ENCODE measurements around the gene SOX13. TPM values are rescaled to one million over a fixed set of nuclear protein-coding genes. Genes with fewer than 3 reads are reported as not detected.

Gene SOX13
- total RNA-seq, 1 donor from 2014 or later, result 0.71 TPM

- no peaks in the 10 kb centered on the region for H3K36me3 Mint-ChIP-seq (ENCODE audit: low read depth)
- peak; percentile 18 for DNase-seq (ENCODE audit: low spot score)
- peaks cover 26% of the 10 kb centered on the region for H3K27me3 Mint-ChIP-seq (ENCODE audit: low read depth)
- H3K4me3 Mint-ChIP-seq (ENCODE audit: low read depth), result peak within 1 kb of the TSS; percentile 61
- H3K4me1 Mint-ChIP-seq (ENCODE audit: low read depth), result peaks cover 2% of the 10 kb centered on the region
- intact Hi-C loops (cut with micrococcal nuclease), result no loop called here
- no peak within 1 kb of the TSS for H3K27ac Mint-ChIP-seq
- no peaks in the 10 kb centered on the region for H3K9me3 Mint-ChIP-seq
Measured at GRCh38 chr1:204151552-204152309, 78.8 kb downstream of the SOX13 start, which contains the start of gene ETNK2. Gene ETNK2, minus strand, starts transcription at chr1:204152044. Its CDS starts 192 bp downstream, at chr1:204151852.

GRCh38 chr1:204152310-204153044, 79.6 kb downstream of the SOX13 start:
- Mint-ChIP-seq H3K4me1 (ENCODE audit: low read depth) (peaks cover 2% of the 10 kb centered on the region), H3K4me3 (ENCODE audit: low read depth) (peak overlapping the region; percentile 54), H3K36me3 (ENCODE audit: low read depth) (no peaks in the 10 kb centered on the region), H3K9me3 (no peaks in the 10 kb centered on the region), H3K27ac (no peak overlapping the region), H3K27me3 (ENCODE audit: low read depth) (peaks cover 26% of the 10 kb centered on the region)
- no peak for DNase-seq (ENCODE audit: low spot score)
- intact Hi-C loops (cut with micrococcal nuclease), result no loop called here

- H3K4me3 Mint-ChIP-seq (ENCODE audit: low read depth), result no peak overlapping the region
- peaks cover 2% of the 10 kb centered on the region for H3K4me1 Mint-ChIP-seq (ENCODE audit: low read depth)
- no peaks in the 10 kb centered on the region for H3K9me3 Mint-ChIP-seq
- DNase-seq (ENCODE audit: low spot score), result no peak
- H3K27ac Mint-ChIP-seq, result no peak overlapping the region
- intact Hi-C loops (cut with micrococcal nuclease), result no loop called here
- no peaks in the 10 kb centered on the region for H3K36me3 Mint-ChIP-seq (ENCODE audit: low read depth)
- H3K27me3 Mint-ChIP-seq (ENCODE audit: low read depth), result peaks cover 26% of the 10 kb centered on the region
Measured at GRCh38 chr1:204153667-204154066, 80.8 kb downstream of the SOX13 start.

- DNase-seq (ENCODE audit: low spot score), result no peak
- Mint-ChIP-seq H3K27me3 (ENCODE audit: low read depth) (peaks cover 22% of the 10 kb centered on the region), H3K36me3 (ENCODE audit: low read depth) (no peaks in the 10 kb centered on the region), H3K4me3 (ENCODE audit: low read depth) (no peak overlapping the region), H3K27ac (no peak overlapping the region), H3K4me1 (ENCODE audit: low read depth) (peaks cover 2% of the 10 kb centered on the region), H3K9me3 (no peaks in the 10 kb centered on the region)
- intact Hi-C loops (cut with micrococcal nuclease), result no loop called here
Measured at GRCh38 chr1:204154568-204155255, 81.8 kb downstream of the SOX13 start.

GRCh38 chr1:204155881-204156280, 83.0 kb downstream of the SOX13 start:
- Mint-ChIP-seq H3K9me3 (no peaks in the 10 kb centered on the region), H3K4me3 (ENCODE audit: low read depth) (no peak overlapping the region), H3K36me3 (ENCODE audit: low read depth) (no peaks in the 10 kb centered on the region), H3K4me1 (ENCODE audit: low read depth) (peaks cover under 1% of the 10 kb centered on the region), H3K27ac (no peak overlapping the region), H3K27me3 (ENCODE audit: low read depth) (peaks cover 11% of the 10 kb centered on the region)
- intact Hi-C loops (cut with micrococcal nuclease), result no loop called here
- no peak for DNase-seq (ENCODE audit: low spot score)

GRCh38 chr1:204157962-204158361, 85.0 kb downstream of the SOX13 start:
- H3K4me3 Mint-ChIP-seq (ENCODE audit: low read depth), result no peak overlapping the region
- H3K36me3 Mint-ChIP-seq (ENCODE audit: low read depth), result no peaks in the 10 kb centered on the region

GRCh38 chr1:204161609-204162493, 88.9 kb downstream of the SOX13 start:
- Mint-ChIP-seq H3K4me3 (ENCODE audit: low read depth) (no peak overlapping the region), H3K4me1 (ENCODE audit: low read depth) (peaks cover 2% of the 10 kb centered on the region), H3K9me3 (no peaks in the 10 kb centered on the region), H3K36me3 (ENCODE audit: low read depth) (no peaks in the 10 kb centered on the region), H3K27me3 (ENCODE audit: low read depth) (peaks cover 2% of the 10 kb centered on the region), H3K27ac (no peak overlapping the region)
- intact Hi-C loops (cut with micrococcal nuclease), result loop anchor here (1.0 to 5.0 kb wide), 4 partner anchors 45 to 340 kb away; no protein-coding TSS in a partner anchor
- DNase-seq (ENCODE audit: low spot score), result no peak

More at GRCh38 chr1:204157962-204158361, 85.0 kb downstream of the SOX13 start:
- Mint-ChIP-seq H3K4me1 (ENCODE audit: low read depth) (peaks cover 2% of the 10 kb centered on the region), H3K27me3 (ENCODE audit: low read depth) (peaks cover 6% of the 10 kb centered on the region), H3K27ac (no peak overlapping the region), H3K9me3 (no peaks in the 10 kb centered on the region)
- intact Hi-C loops (cut with micrococcal nuclease), result no loop called here
- no peak for DNase-seq (ENCODE audit: low spot score)

GRCh38 chr1:204162494-204163074, 89.7 kb downstream of the SOX13 start:
- Mint-ChIP-seq H3K27ac (no peak overlapping the region), H3K4me1 (ENCODE audit: low read depth) (peaks cover 2% of the 10 kb centered on the region), H3K27me3 (ENCODE audit: low read depth) (peaks cover 2% of the 10 kb centered on the region), H3K4me3 (ENCODE audit: low read depth) (no peak overlapping the region), H3K9me3 (peaks cover 5% of the 10 kb centered on the region), H3K36me3 (ENCODE audit: low read depth) (no peaks in the 10 kb centered on the region)
- peak; percentile 60 for DNase-seq (ENCODE audit: low spot score)
- intact Hi-C loops (cut with micrococcal nuclease), result loop anchor here (1.0 to 5.0 kb wide), 4 partner anchors 45 to 340 kb away; no protein-coding TSS in a partner anchor

- no peak within 1 kb of the TSS for H3K4me3 Mint-ChIP-seq (ENCODE audit: low read depth)
- H3K27me3 Mint-ChIP-seq (ENCODE audit: low read depth), result peaks cover 2% of the 10 kb centered on the region
- H3K27ac Mint-ChIP-seq, result no peak within 1 kb of the TSS
- no peaks in the 10 kb centered on the region for H3K36me3 Mint-ChIP-seq (ENCODE audit: low read depth)
- H3K4me1 Mint-ChIP-seq (ENCODE audit: low read depth), result peaks cover 2% of the 10 kb centered on the region
- DNase-seq (ENCODE audit: low spot score), result no peak
- intact Hi-C loops (cut with micrococcal nuclease), result no loop called here
- H3K9me3 Mint-ChIP-seq, result peaks cover 32% of the 10 kb centered on the region
Measured at GRCh38 chr1:204166219-204166618, 93.3 kb downstream of the SOX13 start, which contains the start of gene REN. Gene REN, minus strand, starts transcription at chr1:204166337. Its CDS starts 44 bp downstream, at chr1:204166293.

- no peak overlapping the region for H3K27ac Mint-ChIP-seq
- DNase-seq (ENCODE audit: low spot score), result no peak
- no peak overlapping the region for H3K4me3 Mint-ChIP-seq (ENCODE audit: low read depth)
- H3K4me1 Mint-ChIP-seq (ENCODE audit: low read depth), result no peaks in the 10 kb centered on the region
- no peaks in the 10 kb centered on the region for H3K27me3 Mint-ChIP-seq (ENCODE audit: low read depth)
- H3K36me3 Mint-ChIP-seq (ENCODE audit: low read depth), result no peaks in the 10 kb centered on the region
- H3K9me3 Mint-ChIP-seq, result peaks cover 44% of the 10 kb centered on the region
- intact Hi-C loops (cut with micrococcal nuclease), result no loop called here
Measured at GRCh38 chr1:204167730-204168129, 94.8 kb downstream of the SOX13 start.

- Mint-ChIP-seq H3K27me3 (ENCODE audit: low read depth) (peaks cover 3% of the 10 kb centered on the region), H3K36me3 (ENCODE audit: low read depth) (no peaks in the 10 kb centered on the region), H3K4me1 (ENCODE audit: low read depth) (no peaks in the 10 kb centered on the region), H3K27ac (no peak overlapping the region), H3K4me3 (ENCODE audit: low read depth) (no peak overlapping the region), H3K9me3 (peaks cover 47% of the 10 kb centered on the region)
- DNase-seq (ENCODE audit: low spot score), result no peak
- intact Hi-C loops (cut with micrococcal nuclease), result no loop called here
Measured at GRCh38 chr1:204169858-204170257, 96.9 kb downstream of the SOX13 start.
